A673 (cell line): ENCODE measurements around the gene PLEKHG4.

Source experiments
- EZH2 ChIP-seq: fragments of 200-600 bp; sonication (generic); IDR thresholded peaks from 2 replicates; pipeline ENCODE4 v1.6.1; 2017; ENCODE audit warnings: borderline replicate concordance, low read depth, mild to moderate bottlenecking, mixed read lengths, antibody characterized with exemption, low read length; ENCODE audit not compliant: poor library complexity, severe bottlenecking
- TF ChIP-seq, protein P1 (sequence below): fragments of 300-800, 200-600 bp; sonication (generic); conservative IDR thresholded peaks from 2 replicates; pipeline ENCODE4 v1.5.1; 2017; ENCODE audit warnings: low read depth, mild to moderate bottlenecking, antibody characterized with exemption, low read length, moderate library complexity, mixed read lengths

DNA sequence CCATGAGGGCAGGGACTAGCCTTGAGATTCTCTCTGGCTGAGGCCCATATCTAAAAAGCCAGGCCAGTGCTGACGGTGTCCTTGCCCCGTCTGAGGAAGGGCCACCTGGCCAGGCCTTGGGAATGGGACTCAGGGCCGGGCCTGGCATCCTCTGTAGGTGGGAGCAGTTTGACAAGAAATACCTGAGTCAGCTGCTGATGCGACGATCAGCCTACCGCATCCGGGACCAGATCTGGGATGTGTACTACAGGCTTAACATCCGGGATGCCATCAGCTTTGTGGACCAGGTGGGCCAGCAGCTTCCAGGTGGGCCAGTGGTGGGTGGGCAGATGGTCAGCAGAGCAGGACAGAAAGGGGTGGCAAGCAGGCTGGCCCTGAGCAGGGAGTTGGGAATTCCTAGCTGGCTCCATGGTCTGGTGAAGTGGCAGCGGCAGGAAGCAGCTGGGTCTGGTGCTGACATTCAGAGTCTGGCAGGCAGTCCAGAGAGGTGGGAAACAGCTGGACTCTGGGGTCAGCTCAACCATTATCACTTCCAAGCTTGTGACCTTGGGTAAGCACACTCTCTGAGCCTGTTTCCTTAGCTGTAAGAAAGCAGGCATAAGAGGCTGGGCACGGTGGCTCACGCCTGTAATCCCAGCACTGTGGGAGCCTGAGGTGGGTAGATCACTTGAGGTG is 21.0 kb upstream of the PLEKHG4 start:
- TF ChIP-seq, protein P1, sequence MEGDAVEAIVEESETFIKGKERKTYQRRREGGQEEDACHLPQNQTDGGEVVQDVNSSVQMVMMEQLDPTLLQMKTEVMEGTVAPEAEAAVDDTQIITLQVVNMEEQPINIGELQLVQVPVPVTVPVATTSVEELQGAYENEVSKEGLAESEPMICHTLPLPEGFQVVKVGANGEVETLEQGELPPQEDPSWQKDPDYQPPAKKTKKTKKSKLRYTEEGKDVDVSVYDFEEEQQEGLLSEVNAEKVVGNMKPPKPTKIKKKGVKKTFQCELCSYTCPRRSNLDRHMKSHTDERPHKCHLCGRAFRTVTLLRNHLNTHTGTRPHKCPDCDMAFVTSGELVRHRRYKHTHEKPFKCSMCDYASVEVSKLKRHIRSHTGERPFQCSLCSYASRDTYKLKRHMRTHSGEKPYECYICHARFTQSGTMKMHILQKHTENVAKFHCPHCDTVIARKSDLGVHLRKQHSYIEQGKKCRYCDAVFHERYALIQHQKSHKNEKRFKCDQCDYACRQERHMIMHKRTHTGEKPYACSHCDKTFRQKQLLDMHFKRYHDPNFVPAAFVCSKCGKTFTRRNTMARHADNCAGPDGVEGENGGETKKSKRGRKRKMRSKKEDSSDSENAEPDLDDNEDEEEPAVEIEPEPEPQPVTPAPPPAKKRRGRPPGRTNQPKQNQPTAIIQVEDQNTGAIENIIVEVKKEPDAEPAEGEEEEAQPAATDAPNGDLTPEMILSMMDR, result no peak
- TF ChIP-seq EZH2, result no peak
